Gastroesophageal sphincter (tissue), 4 donors: Measurements from ENCODE around the gene MYO5A. TPM values are rescaled to one million over a fixed set of nuclear protein-coding genes. Genes with fewer than 3 reads are reported as not detected.
"Not testable (repeated sequence)": the region's sequence is repeated elsewhere in the genome, so short reads cannot be mapped to it uniquely, and the experiment has no call there.

Source experiments
- ATAC-seq: fragments of 150-250 bp; one replicate; pipeline ENCODE4 v1.9.1; 2016; ENCODE audit warnings: mild to moderate bottlenecking, moderate library complexity
- H3K27ac ChIP-seq, 4 donors: fragments of 200-600 bp; sonication (generic) in 3 of 4; 1 replicate in 3 of 4; 2 replicates in 1 of 4; pipeline ENCODE4 v1.5.1; 2016 to 2019
- H3K27me3 ChIP-seq: fragments of 200-600 bp; sonication (generic); one replicate; pipeline ENCODE4 v1.5.1; 2019
- H3K36me3 ChIP-seq, 2 donors: fragments of 200-600 bp; sonication (generic); one replicate each; pipeline ENCODE4 v1.5.1; 2019; ENCODE audit warnings: control low read depth in 1 of 2
- H3K4me1 ChIP-seq, 3 donors: fragments of 200-600 bp; sonication (generic); 1 replicate in 2 of 3; 2 replicates in 1 of 3; pipeline ENCODE4 v1.5.1; 2016 to 2019; ENCODE audit warnings: control low read depth in 2 of 3
- H3K4me3 ChIP-seq, 2 donors: fragments of 200-600 bp; sonication (generic); one replicate each; pipeline ENCODE4 v1.5.1; 2019; ENCODE audit warnings: mild to moderate bottlenecking in 1 of 2, moderate library complexity in 1 of 2
- H3K9me3 ChIP-seq, 3 donors: fragments of 200-600 bp; sonication (generic); one replicate each; pipeline ENCODE4 v1.5.1; 2017 to 2019; ENCODE audit warnings: control low read depth in 2 of 3
- CTCF ChIP-seq, 4 experiments: fragments of 200-600 bp in 2 of 4; fragments of 450-650 bp in 2 of 4; sonication (generic) in 1 of 4; IDR thresholded peaks; one replicate each; pipeline ENCODE4 v1.5.1; 2017 to 2019; ENCODE audit warnings: antibody characterized with exemption in 4 of 4, mild to moderate bottlenecking in 2 of 4, moderate library complexity in 2 of 4
- EP300 ChIP-seq: sonication (generic); formaldehyde crosslinking; IDR thresholded peaks from one replicate; pipeline ENCODE4 v1.6.1; 2017; ENCODE audit warnings: antibody characterized with exemption, mild to moderate bottlenecking
- POLR2A ChIP-seq, 2 donors: fragments of 450-650 bp; IDR thresholded peaks; one replicate each; pipeline ENCODE4 v1.6.1; 2017; ENCODE audit warnings: antibody characterized with exemption in 2 of 2, mild to moderate bottlenecking in 2 of 2, moderate library complexity in 1 of 2
- POLR2AphosphoS5 ChIP-seq: sonication (generic); formaldehyde crosslinking; IDR thresholded peaks from one replicate; pipeline ENCODE4 v1.6.1; 2017; ENCODE audit warnings: antibody characterized with exemption
- WGBS, 2 donors: methylation state at CpG; one replicate each; pipeline ENCODE4 v1.1.5; 2018; ENCODE audit warnings: low coverage in 1 of 2; 5-methylcytosine and 5-hydroxymethylcytosine counted together
- total RNA-seq, 4 donors: library from RNA; depleted of rRNA; stranded (reverse); fragments of >200 nt; gene quantifications; one replicate each; pipeline ENCODE4 v1.1.0, GENCODE V29; 2016

The MYO5A gene
- total RNA-seq, 4 donors from 2014 or later, result 24.3 to 41.9 (median 31.2) TPM

GRCh38 chr15:52421029-52421428 lies 107.7 kb downstream of the MYO5A start:
- no peaks in the 10 kb centered on the region for H3K27me3 ChIP-seq
- H3K27ac ChIP-seq, result no peak overlapping the region
- H3K36me3 ChIP-seq, result peaks cover 0 to 20% of the 10 kb centered on the region in 2 donors
- 92 to 100% methylated on average over 3 of the region's 3 CpGs for WGBS, 2 donors
- TF ChIP-seq POLR2A (IDR thresholded peaks at IDR 0.05) (no peak), POLR2AphosphoS5 (no peak), CTCF (IDR thresholded peaks at IDR 0.05) (no peak)
- H3K4me1 ChIP-seq, result no peaks in the 10 kb centered on the region
- ATAC-seq, result no peak
- no peaks in the 10 kb centered on the region for H3K9me3 ChIP-seq
- H3K4me3 ChIP-seq, result no peak overlapping the region

DNA sequence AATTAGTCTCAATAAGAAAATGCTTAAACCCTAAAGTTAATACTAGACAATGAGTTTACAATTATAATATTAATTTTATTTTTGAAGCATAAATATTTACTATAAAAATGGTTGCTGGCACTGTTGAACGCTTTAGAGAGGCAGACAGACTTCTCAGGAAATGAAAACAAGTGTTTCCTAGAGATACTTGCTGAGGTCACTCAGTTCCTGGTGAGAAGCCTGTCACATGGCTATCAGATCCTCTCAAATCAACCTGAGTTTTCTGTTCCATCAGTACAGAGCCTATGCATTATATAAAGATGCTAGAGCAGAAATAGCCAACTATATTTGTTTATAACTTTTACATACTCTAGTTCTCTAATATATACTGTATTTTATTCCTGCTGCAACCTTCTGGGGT lies 109.2 kb downstream of the MYO5A start:
- 50 to 73% methylated on average over 1 of the region's 1 CpG for WGBS, 2 donors

GRCh38 chr15:52417957-52418356 lies 110.7 kb downstream of the MYO5A start:
- Histone ChIP-seq H3K9me3 (no peaks in the 10 kb centered on the region), H3K4me1 (no peaks in the 10 kb centered on the region), H3K4me3 (no peak overlapping the region), H3K27ac (no peak overlapping the region), H3K27me3 (no peaks in the 10 kb centered on the region), H3K36me3 (peaks cover 0 to 16% of the 10 kb centered on the region in 2 donors)
- no peak for ATAC-seq
- whole genome bisulfite sequencing, 2 donors, result 89 to 92% methylated on average over 2 of the region's 2 CpGs
- TF ChIP-seq EP300 (no peak), POLR2AphosphoS5 (no peak), CTCF (IDR thresholded peaks at IDR 0.05) (no peak), POLR2A (IDR thresholded peaks at IDR 0.05) (no peak)

More for the DNA sequence above, 109.2 kb downstream of the MYO5A start:
- ATAC-seq, result no peak
- Histone ChIP-seq H3K9me3 (no peaks in the 10 kb centered on the region), H3K4me1 (no peaks in the 10 kb centered on the region), H3K27ac (no peak overlapping the region), H3K36me3 (peaks cover 0 to 15% of the 10 kb centered on the region in 2 donors), H3K4me3 (no peak overlapping the region), H3K27me3 (no peaks in the 10 kb centered on the region)
- no peak for TF ChIP-seq CTCF (IDR thresholded peaks at IDR 0.05)
- no peak for TF ChIP-seq POLR2AphosphoS5
- TF ChIP-seq POLR2A (IDR thresholded peaks at IDR 0.05), result no peak
- TF ChIP-seq EP300, result no peak

DNA sequence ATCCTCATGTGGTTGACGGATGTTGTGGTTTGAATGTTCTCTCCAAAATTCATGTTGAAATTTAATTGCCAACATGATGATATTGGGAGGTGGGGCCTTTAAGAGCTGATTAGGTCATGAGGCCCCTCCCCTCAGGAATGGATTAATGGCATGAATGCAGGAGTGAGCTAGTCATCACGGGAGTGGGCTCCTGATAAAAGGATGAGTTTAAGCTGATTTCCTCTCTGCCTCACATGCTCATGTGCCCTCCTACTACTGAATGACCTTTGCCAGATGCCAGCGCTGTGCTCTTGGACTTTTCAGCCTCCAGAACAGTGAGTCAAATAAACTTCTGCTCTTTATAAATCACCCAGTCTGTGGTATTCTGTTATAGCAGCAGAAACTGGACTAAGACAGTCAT lies 111.2 kb downstream of the MYO5A start:
- no peak overlapping the region for H3K4me3 ChIP-seq
- no peak for ATAC-seq
- no peaks in the 10 kb centered on the region for H3K9me3 ChIP-seq
- H3K4me1 ChIP-seq, result no peaks in the 10 kb centered on the region
- H3K27ac ChIP-seq, result no peak overlapping the region
- 47 to 78% methylated on average over 2 of the region's 3 CpGs for WGBS, 2 donors
- TF ChIP-seq POLR2AphosphoS5, result no peak
- TF ChIP-seq EP300, result no peak
- TF ChIP-seq CTCF (IDR thresholded peaks at IDR 0.05), result no peak
- TF ChIP-seq POLR2A (IDR thresholded peaks at IDR 0.05), result no peak
- peaks cover 0 to 12% of the 10 kb centered on the region in 2 donors for H3K36me3 ChIP-seq
- no peaks in the 10 kb centered on the region for H3K27me3 ChIP-seq

DNA sequence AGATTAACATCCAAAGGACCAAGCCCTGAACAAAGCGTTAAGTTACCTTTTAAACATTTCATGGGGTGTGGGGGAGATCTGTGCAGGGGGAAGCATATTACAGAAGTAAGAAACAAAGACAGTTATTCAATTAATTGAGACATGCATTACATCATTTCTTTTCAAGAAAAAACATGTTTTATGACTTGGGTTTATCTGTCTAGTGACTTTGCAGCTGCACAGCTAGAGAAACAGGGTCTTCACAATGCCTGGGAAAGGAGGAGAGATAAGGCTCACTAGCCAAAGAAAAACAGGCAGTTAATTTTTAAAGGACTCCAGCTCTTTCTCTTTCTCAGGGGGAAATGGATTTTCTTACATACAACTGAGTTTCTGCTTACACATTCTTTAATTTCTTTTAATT lies 112.1 kb downstream of the MYO5A start:
- not testable (repeated sequence) for H3K9me3 ChIP-seq, H3K4me1 ChIP-seq, H3K27ac ChIP-seq, H3K36me3 ChIP-seq, H3K27me3 ChIP-seq, ATAC-seq, H3K4me3 ChIP-seq
- WGBS, 2 donors, result 71% methylated on average over 1 of the region's 1 CpG; no CpG with 5 or more reads in 1 of the 2 donors
